Astrocyte (in vitro differentiated cells and primary cell): Measurements from ENCODE around the gene SLC10A4. TPM values are rescaled to one million over a fixed set of nuclear protein-coding genes. Genes with fewer than 3 reads are reported as not detected.
A peak's percentile ranks its signal among the peaks of the same experiment; 100 is the strongest.

Experiments used
- DNase-seq: peaks from one replicate; pipeline ENCODE4 v3.0.0-alpha.2; 2010; ENCODE audit warnings: low read depth
- FAIRE-seq: peaks from 2 replicates; lab custom pipeline; 2011; peaks lifted over from hg19 to GRCh38; lab: Jason Lieb, UNC
- H2AFZ ChIP-seq: 2 replicates; pipeline ENCODE4 v1.6.0; 2012; ENCODE audit warnings: low read depth, low read length, inconsistent platforms
- H3K27ac ChIP-seq: 2 replicates; pipeline ENCODE4 v1.5.1; 2011; ENCODE audit warnings: low read depth, low read length, inconsistent platforms
- H3K27me3 ChIP-seq: 2 replicates; pipeline ENCODE4 v1.6.0; 2011; ENCODE audit warnings: low read length, inconsistent platforms; ENCODE audit not compliant: insufficient read depth
- H3K36me3 ChIP-seq: 2 replicates; pipeline ENCODE4 v1.5.1; 2011; ENCODE audit warnings: low read length, inconsistent platforms; ENCODE audit not compliant: insufficient read depth
- H3K4me1 ChIP-seq: 2 replicates; pipeline ENCODE4 v1.5.1; 2011; ENCODE audit warnings: low read length, inconsistent platforms; ENCODE audit not compliant: insufficient read depth
- H3K4me2 ChIP-seq: 2 replicates; pipeline ENCODE4 v1.6.0; 2012; ENCODE audit warnings: low read length, inconsistent platforms
- H3K4me3 ChIP-seq: 2 replicates; pipeline ENCODE4 v1.5.1; 2011; ENCODE audit warnings: low read depth, mild to moderate bottlenecking, low read length, inconsistent platforms; ENCODE audit not compliant: insufficient read depth
- H3K79me2 ChIP-seq: 2 replicates; pipeline ENCODE4 v1.6.0; 2012; ENCODE audit warnings: mild to moderate bottlenecking, low read length, inconsistent platforms; ENCODE audit not compliant: insufficient read depth
- H3K9ac ChIP-seq: 2 replicates; pipeline ENCODE4 v1.6.0; 2012; ENCODE audit warnings: mild to moderate bottlenecking, low read length, inconsistent platforms
- H3K9me3 ChIP-seq: 2 replicates; pipeline ENCODE4 v1.5.1; 2012; ENCODE audit warnings: low read depth, mild to moderate bottlenecking, low read length, inconsistent platforms; ENCODE audit not compliant: insufficient read depth
- H4K20me1 ChIP-seq: 2 replicates; pipeline ENCODE4 v1.6.0; 2012; ENCODE audit warnings: low read length, inconsistent platforms; ENCODE audit not compliant: insufficient read depth
- H3K27ac Mint-ChIP-seq: one replicate; pipeline ENCODE4 v1.8.0; 2021; ENCODE audit warnings: mild to moderate bottlenecking, mixed read lengths; ENCODE audit not compliant: unreplicated experiment
- H3K27me3 Mint-ChIP-seq: one replicate; pipeline ENCODE4 v1.8.0; 2021; ENCODE audit warnings: low read depth, mixed read lengths; ENCODE audit not compliant: unreplicated experiment
- H3K36me3 Mint-ChIP-seq: one replicate; pipeline ENCODE4 v1.8.0; 2021; ENCODE audit warnings: low read depth, mixed read lengths; ENCODE audit not compliant: unreplicated experiment
- H3K4me1 Mint-ChIP-seq: one replicate; pipeline ENCODE4 v1.8.0; 2021; ENCODE audit warnings: low read depth, mixed read lengths; ENCODE audit not compliant: unreplicated experiment
- H3K4me3 Mint-ChIP-seq: one replicate; pipeline ENCODE4 v1.8.0; 2021; ENCODE audit warnings: mild to moderate bottlenecking, moderate library complexity, mixed read lengths; ENCODE audit not compliant: unreplicated experiment
- H3K9me3 Mint-ChIP-seq: one replicate; pipeline ENCODE4 v1.8.0; 2021; ENCODE audit warnings: mild to moderate bottlenecking, mixed read lengths; ENCODE audit not compliant: unreplicated experiment
- CTCF ChIP-seq: IDR thresholded peaks from 2 replicates; pipeline ENCODE4 v1.5.1; 2011; ENCODE audit warnings: low read depth, mild to moderate bottlenecking, inconsistent platforms, low read length, moderate library complexity; ENCODE audit not compliant: insufficient read depth
- EZH2 ChIP-seq: IDR thresholded peaks from 2 replicates; pipeline ENCODE4 v1.6.1; 2012; ENCODE audit warnings: mild to moderate bottlenecking, low read length, inconsistent platforms; ENCODE audit not compliant: insufficient read depth
- total RNA-seq: library from RNA; stranded (reverse); gene quantifications from 2 replicates; pipeline ENCODE4 v1.2.1, GENCODE V29; 2021

SLC10A4 gene
- total RNA-seq, 1 donor from 2014 or later = 0.16 TPM

- Histone ChIP-seq H3K4me2 (no peak overlapping the region), H3K4me3 (no peak overlapping the region), H3K27me3 (peaks cover 35% of the 10 kb centered on the region), H4K20me1 (no peaks in the 10 kb centered on the region), H3K36me3 (no peaks in the 10 kb centered on the region), H3K27ac (no peak overlapping the region), H3K9me3 (peaks cover 4% of the 10 kb centered on the region), H3K4me1 (no peaks in the 10 kb centered on the region), H3K79me2 (no peaks in the 10 kb centered on the region), H3K9ac (no peak overlapping the region), H2AFZ (no peak overlapping the region)
- Mint-ChIP-seq H3K4me3 (no peak overlapping the region), H3K27me3 (peaks cover 46% of the 10 kb centered on the region), H3K9me3 (peaks cover 12% of the 10 kb centered on the region), H3K4me1 (peaks cover 3% of the 10 kb centered on the region), H3K27ac (no peak overlapping the region), H3K36me3 (peaks cover 11% of the 10 kb centered on the region)
- no peak for FAIRE-seq
- no peak for DNase-seq
- no peak for TF ChIP-seq CTCF
- TF ChIP-seq EZH2 = no peak
Observed at GRCh38 chr4:48481581-48481980, 1.6 kb upstream of the SLC10A4 start.

GRCh38 chr4:48483777-48484493 is 792 bp downstream of the SLC10A4 start:
- H3K4me2 ChIP-seq = peak overlapping the region; percentile 77
- no peak overlapping the region for H3K4me3 ChIP-seq
- no peaks in the 10 kb centered on the region for H3K79me2 ChIP-seq
- H3K4me1 ChIP-seq = no peaks in the 10 kb centered on the region
- FAIRE-seq = no peak
- H3K4me3 Mint-ChIP-seq = peak overlapping the region; percentile 52
- peaks cover 12% of the 10 kb centered on the region for H3K9me3 Mint-ChIP-seq
- no peak overlapping the region for H3K27ac Mint-ChIP-seq
- no peaks in the 10 kb centered on the region for H3K4me1 Mint-ChIP-seq
- H3K27ac ChIP-seq = no peak overlapping the region
- no peak overlapping the region for H3K9ac ChIP-seq
- TF ChIP-seq EZH2 (peak; percentile 98), CTCF (no peak)
- peaks cover 9% of the 10 kb centered on the region for H3K36me3 Mint-ChIP-seq
- peaks cover 44% of the 10 kb centered on the region for H3K27me3 ChIP-seq
- H3K27me3 Mint-ChIP-seq = peaks cover 60% of the 10 kb centered on the region
- no peaks in the 10 kb centered on the region for H4K20me1 ChIP-seq
- peak overlapping the region; percentile 78 for H2AFZ ChIP-seq
- peaks cover 4% of the 10 kb centered on the region for H3K9me3 ChIP-seq
- H3K36me3 ChIP-seq = no peaks in the 10 kb centered on the region
- DNase-seq = no peak
